GM10248 (cell line): ENCODE results near the gene TRAF6.
A peak's percentile ranks its signal among the peaks of the same experiment; 100 is the strongest.

ENCODE experiments used
- CTCF ChIA-PET: fragments of 300-600 bp; sonication (Branson Sonifier 250); formaldehyde crosslinking; extraction: SDS; loops from one replicate; lab custom pipeline; 2021; ENCODE audit warnings: antibody characterized with exemption; lab: Yijun Ruan, JAX
- POLR2A ChIA-PET: fragments of 350-650 bp; sonication (Branson Sonifier 250); formaldehyde crosslinking; extraction: SDS; loops from one replicate; lab custom pipeline; 2020; ENCODE audit warnings: antibody characterized with exemption; lab: Yijun Ruan, JAX
- DNase-seq: peaks from one replicate; pipeline ENCODE4 v3.0.0; 2012; ENCODE audit errors: extremely low spot score
- TF ChIP-seq, protein P1 (sequence below): IDR thresholded peaks from 2 replicates; pipeline ENCODE4 v1.5.1; 2012; ENCODE audit warnings: mild to moderate bottlenecking, low read depth; ENCODE audit errors: extremely low read depth, missing control alignments, control extremely low read depth

Gene TRAF6

DNA sequence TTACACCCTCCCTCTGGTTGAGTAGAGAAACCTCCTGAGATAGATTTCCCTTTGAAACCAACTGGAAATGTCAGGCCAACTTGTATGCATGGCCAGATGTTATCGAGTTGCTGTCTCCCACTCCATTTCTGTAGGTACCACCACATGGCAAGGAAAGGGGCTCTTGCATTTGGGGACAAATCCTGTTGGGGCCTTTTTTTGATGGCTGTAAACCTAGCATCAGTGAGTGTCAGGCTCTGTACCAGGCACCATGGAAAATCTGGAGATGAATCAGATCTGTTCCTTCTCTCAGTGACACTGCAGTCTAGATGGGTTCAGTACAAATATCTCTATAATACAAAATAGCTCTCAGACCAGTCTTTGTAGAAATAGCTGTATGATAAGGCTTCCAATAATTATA is 58.4 kb downstream of the TRAF6 start:
- no peak for DNase-seq
- ChIA-PET POLR2A (no interaction called here), CTCF (interaction anchor here (1.3 to 2.8 kb wide), 2 partner anchors 27 to 41 kb away, joined by 4 to 16 read pairs; no protein-coding TSS in a partner anchor)
- TF ChIP-seq, protein P1, sequence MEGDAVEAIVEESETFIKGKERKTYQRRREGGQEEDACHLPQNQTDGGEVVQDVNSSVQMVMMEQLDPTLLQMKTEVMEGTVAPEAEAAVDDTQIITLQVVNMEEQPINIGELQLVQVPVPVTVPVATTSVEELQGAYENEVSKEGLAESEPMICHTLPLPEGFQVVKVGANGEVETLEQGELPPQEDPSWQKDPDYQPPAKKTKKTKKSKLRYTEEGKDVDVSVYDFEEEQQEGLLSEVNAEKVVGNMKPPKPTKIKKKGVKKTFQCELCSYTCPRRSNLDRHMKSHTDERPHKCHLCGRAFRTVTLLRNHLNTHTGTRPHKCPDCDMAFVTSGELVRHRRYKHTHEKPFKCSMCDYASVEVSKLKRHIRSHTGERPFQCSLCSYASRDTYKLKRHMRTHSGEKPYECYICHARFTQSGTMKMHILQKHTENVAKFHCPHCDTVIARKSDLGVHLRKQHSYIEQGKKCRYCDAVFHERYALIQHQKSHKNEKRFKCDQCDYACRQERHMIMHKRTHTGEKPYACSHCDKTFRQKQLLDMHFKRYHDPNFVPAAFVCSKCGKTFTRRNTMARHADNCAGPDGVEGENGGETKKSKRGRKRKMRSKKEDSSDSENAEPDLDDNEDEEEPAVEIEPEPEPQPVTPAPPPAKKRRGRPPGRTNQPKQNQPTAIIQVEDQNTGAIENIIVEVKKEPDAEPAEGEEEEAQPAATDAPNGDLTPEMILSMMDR, result no peak

DNA sequence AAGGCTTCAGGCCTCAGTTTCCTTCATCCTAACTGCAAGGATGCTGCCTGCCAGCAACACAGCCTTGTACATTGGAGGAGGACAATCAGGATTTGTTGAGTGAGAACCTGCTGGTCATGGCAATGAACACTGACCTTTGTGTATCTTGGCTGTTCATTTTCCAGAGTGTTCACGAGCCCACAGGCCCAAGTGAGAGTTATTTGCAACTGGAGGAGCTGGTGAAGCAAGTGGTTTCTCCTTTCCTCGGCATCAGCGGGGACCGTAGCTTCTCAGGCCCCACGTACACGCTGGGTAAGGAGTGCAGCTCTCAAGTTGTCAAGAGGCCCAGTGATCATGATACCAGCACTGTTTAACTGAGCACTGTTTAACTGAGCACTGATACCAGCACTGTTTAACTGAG is 59.0 kb downstream of the TRAF6 start:
- CTCF ChIA-PET, result interaction anchor here (1.1 to 1.3 kb wide), 2 partner anchors 19 to 28 kb away, joined by 3 to 4 read pairs; no protein-coding TSS in a partner anchor
- TF ChIP-seq, protein P1, result no peak
- DNase-seq, result no peak
- POLR2A ChIA-PET, result no interaction called here

DNA sequence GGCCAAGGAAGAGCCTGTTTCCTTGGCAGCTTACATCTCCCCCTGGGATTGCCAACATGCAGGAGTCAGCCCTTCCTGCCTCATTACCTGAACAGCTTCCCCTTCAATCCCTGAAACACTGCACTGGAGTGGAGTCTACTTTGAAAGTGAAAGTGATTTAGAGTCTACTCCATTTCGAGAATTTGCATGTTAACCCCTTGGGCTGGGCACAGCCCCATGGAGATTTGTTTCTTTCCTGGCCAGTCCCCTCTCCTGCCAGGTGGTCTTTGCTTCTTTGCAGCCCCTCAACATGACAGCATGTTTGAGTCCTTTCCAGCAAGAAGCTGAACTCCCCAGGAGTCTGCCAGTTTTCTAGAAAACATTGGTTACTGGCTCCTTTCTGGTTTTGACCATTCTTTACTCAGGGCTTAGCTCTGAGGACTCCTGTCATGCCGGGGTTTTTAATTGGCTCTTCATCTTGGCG is 59.9 kb downstream of the TRAF6 start:
- CTCF ChIA-PET, result interaction anchor here (0.8 to 1.7 kb wide), 8 partner anchors 10 to 628 kb away, joined by 3 to 5 read pairs (median 4); no protein-coding TSS in a partner anchor

DNA sequence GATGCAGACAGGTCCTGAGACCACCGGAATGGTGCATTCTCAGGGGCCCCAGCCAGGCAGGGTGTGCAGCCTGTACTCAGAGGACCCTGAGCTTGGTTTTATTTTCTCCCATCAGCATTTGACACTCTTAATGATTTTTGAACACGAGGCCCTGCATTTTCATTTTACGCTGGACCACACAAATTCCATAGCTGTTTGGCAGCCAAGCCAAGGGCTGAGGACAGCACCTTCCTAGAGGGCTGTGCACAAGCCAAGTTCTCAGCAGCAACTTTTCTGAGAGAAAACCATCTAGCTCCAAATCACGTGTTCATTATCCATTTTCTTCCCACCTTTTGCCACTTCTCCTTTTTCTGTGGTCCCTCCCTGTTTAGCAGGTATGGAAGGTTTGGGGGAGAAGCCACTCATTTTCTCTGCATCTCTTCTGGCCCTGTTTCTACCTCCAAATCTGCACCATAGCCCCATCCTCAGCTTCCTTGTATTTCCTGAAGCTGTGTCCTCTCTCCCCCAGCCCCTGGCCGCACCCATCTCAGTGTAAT is 60.4 kb downstream of the TRAF6 start:
- DNase-seq, result no peak
- ChIA-PET CTCF (interaction anchor here (0.8 to 1.7 kb wide), 7 partner anchors 11 to 628 kb away, joined by 3 to 5 read pairs (median 3); no protein-coding TSS in a partner anchor), POLR2A (no interaction called here)
- TF ChIP-seq, protein P1, result no peak

More for the DNA sequence above, 59.9 kb downstream of the TRAF6 start:
- POLR2A ChIA-PET, result no interaction called here
- DNase-seq, result peak; percentile 41
- TF ChIP-seq, protein P1, result no peak

DNA sequence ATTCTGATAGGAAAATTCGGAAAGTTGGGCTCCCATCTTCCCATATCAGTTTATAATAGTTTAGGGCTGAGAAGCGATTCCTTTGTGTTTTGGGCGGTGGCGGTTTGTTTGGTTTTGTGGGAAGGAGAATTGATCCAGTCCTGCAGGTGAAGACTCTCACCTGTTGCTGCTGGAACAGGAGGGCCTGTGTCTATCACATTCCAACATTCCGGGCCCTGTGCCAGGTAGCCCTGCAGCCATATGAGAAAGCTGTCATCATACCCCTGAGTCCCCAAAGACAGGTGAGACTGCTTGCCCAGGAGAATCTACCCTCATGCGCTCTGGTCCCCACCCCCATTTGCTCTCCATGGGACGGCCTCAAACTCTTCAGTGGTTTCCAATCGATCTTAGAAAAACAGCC is 62.1 kb downstream of the TRAF6 start:
- CTCF ChIA-PET, result interaction anchor here (1.1 kb wide), 1 partner anchor 20 kb away, joined by 4 read pairs; no protein-coding TSS in a partner anchor
- TF ChIP-seq, protein P1, result no peak
- POLR2A ChIA-PET, result no interaction called here
- no peak for DNase-seq

DNA sequence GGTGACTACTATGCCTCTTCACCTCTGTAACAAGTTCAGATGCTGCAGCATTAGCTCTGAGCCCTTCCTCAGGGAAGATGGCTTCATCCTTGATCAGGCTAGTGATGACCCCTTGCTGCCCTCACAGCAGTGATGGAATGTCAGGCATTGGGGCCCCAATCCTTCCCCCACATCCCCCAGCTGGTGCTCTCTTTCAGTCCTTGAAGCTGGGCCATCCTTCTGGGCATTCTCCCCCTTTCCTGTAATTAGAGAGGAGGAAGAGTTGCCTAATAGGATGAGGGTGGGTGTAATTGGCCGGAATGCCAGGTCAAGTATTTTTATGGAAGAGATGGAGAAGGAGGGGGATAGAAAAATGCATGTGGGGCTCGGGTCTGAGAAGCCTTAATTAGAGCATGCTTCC is 62.6 kb downstream of the TRAF6 start:
- TF ChIP-seq, protein P1, result no peak
- DNase-seq, result no peak
- ChIA-PET POLR2A (no interaction called here), CTCF (no interaction called here)

DNA sequence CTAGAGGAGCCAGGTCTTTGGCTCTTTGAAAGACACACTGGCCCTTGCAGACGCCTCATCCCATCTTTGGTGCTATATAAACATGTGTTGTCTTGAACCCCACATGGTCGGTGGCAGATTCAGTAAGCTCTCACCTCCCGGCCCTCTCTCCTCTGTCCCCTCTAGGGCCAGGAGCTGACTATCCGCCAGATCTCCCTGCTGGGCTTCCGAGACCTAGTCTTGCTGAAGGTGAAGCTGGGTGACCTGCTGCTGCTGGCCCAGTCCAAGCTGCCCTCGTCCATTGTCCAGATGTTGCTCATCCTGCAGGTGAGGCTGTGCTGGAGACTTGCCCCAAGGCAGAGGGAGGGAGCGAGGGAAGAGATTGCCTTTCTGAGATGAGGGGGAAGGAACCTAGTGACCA is 63.9 kb downstream of the TRAF6 start:
- POLR2A ChIA-PET, result no interaction called here
- TF ChIP-seq, protein P1, result no peak
- CTCF ChIA-PET, result no interaction called here
- DNase-seq, result no peak
